Activated CD8-positive, alpha-beta memory T cell treated with anti-CD3 and anti-CD28 coated beads, Interleukin-2, amount 10 ng/mL, durations not matched to agents 7 days and 5 days (primary cell): ENCODE data around the gene FASN. TPM values are rescaled to one million over a fixed set of nuclear protein-coding genes. Genes with fewer than 3 reads are reported as not detected.

Experiments used
- ATAC-seq: fragments of 150-1000 bp; cut with Tn5 transposase; one replicate; pipeline ENCODE4 v1.10.0; 2021; ENCODE audit warnings: moderate library complexity
- CTCF ChIA-PET: fragments of 350-600 bp; sonication (Branson Sonifier 250); formaldehyde crosslinking; loops from one replicate; lab custom pipeline; 2021; ENCODE audit warnings: antibody characterized with exemption; lab: Charles Lee
- DNase-seq: peaks from one replicate; pipeline ENCODE4 v3.0.0-alpha.2; 2020
- H3K27ac Mint-ChIP-seq: one replicate; pipeline ENCODE4 v1.8.0; 2021; ENCODE audit warnings: mild to moderate bottlenecking, mixed read lengths
- H3K27me3 Mint-ChIP-seq: one replicate; pipeline ENCODE4 v1.8.0; 2021; ENCODE audit warnings: mixed read lengths
- H3K36me3 Mint-ChIP-seq: one replicate; pipeline ENCODE4 v1.8.0; 2021; ENCODE audit warnings: mild to moderate bottlenecking, mixed read lengths
- H3K4me1 Mint-ChIP-seq: one replicate; pipeline ENCODE4 v1.8.0; 2021; ENCODE audit warnings: mixed read lengths
- H3K4me3 Mint-ChIP-seq: one replicate; pipeline ENCODE4 v1.8.0; 2021; ENCODE audit warnings: mild to moderate bottlenecking, moderate library complexity, mixed read lengths
- H3K9me3 Mint-ChIP-seq: one replicate; pipeline ENCODE4 v1.8.0; 2022; ENCODE audit warnings: low read depth, mixed read lengths
- total RNA-seq, 2 experiments: library from RNA; stranded (reverse); gene quantifications; one replicate each; pipeline ENCODE4 v1.2.3, GENCODE V29; 2021

FASN gene
- total RNA-seq, 2 experiments from 2014 or later: 229 to 277 TPM

- CTCF ChIA-PET: interaction anchor here (0.8 to 2.3 kb wide), 9 partner anchors 10 to 167 kb away, joined by 3 to 14 read pairs (median 4); partner anchors contain the start of gene DCXR
- peak; percentile 81 for DNase-seq
- peak; percentile 89 for ATAC-seq
- Mint-ChIP-seq H3K27me3 (no peaks in the 10 kb centered on the region), H3K27ac (peak overlapping the region; percentile 85), H3K4me1 (peaks cover 31% of the 10 kb centered on the region), H3K9me3 (no peaks in the 10 kb centered on the region), H3K36me3 (peaks cover 1% of the 10 kb centered on the region), H3K4me3 (peak overlapping the region; percentile 61)
These were observed 28.7 kb upstream of the FASN start for GRCh38 chr17:82126556-82127314.

- Mint-ChIP-seq H3K27me3 (no peaks in the 10 kb centered on the region), H3K36me3 (peaks cover 1% of the 10 kb centered on the region), H3K27ac (no peak overlapping the region), H3K4me1 (peaks cover 31% of the 10 kb centered on the region), H3K4me3 (no peak overlapping the region), H3K9me3 (no peaks in the 10 kb centered on the region)
- no peak for ATAC-seq
- CTCF ChIA-PET: interaction anchor here (0.6 to 1.4 kb wide), 3 partner anchors 18 to 287 kb away, joined by 3 to 5 read pairs (median 4); no protein-coding TSS in a partner anchor
- DNase-seq: no peak
These were observed 26.1 kb upstream of the FASN start for GRCh38 chr17:82124101-82124500.

- Mint-ChIP-seq H3K27me3 (no peaks in the 10 kb centered on the region), H3K27ac (peak overlapping the region; percentile 12), H3K9me3 (no peaks in the 10 kb centered on the region), H3K36me3 (peaks cover 1% of the 10 kb centered on the region), H3K4me3 (no peak overlapping the region), H3K4me1 (peaks cover 20% of the 10 kb centered on the region)
- CTCF ChIA-PET: interaction anchor here (0.8 to 1.6 kb wide), 3 partner anchors 12 to 44 kb away, joined by 3 to 5 read pairs (median 4); no protein-coding TSS in a partner anchor
- DNase-seq (no peak), ATAC-seq (no peak)
These were observed 23.9 kb upstream of the FASN start for GRCh38 chr17:82121660-82122629.

- no peak overlapping the region for H3K27ac Mint-ChIP-seq
- H3K4me1 Mint-ChIP-seq: peaks cover 13% of the 10 kb centered on the region
- CTCF ChIA-PET: interaction anchor here (1.0 to 1.6 kb wide), 2 partner anchors 11 to 14 kb away, joined by 3 to 5 read pairs; no protein-coding TSS in a partner anchor
- H3K36me3 Mint-ChIP-seq: peaks cover 1% of the 10 kb centered on the region
- DNase-seq (no peak), ATAC-seq (no peak)
- H3K9me3 Mint-ChIP-seq: no peaks in the 10 kb centered on the region
- H3K27me3 Mint-ChIP-seq: no peaks in the 10 kb centered on the region
- no peak overlapping the region for H3K4me3 Mint-ChIP-seq
These were observed 23.2 kb upstream of the FASN start for GRCh38 chr17:82121246-82121645.

GRCh38 chr17:82120148-82120547 lies 22.1 kb upstream of the FASN start:
- CTCF ChIA-PET: interaction anchor here (0.6 kb wide), 1 partner anchor 132 kb away, joined by 3 read pairs; no protein-coding TSS in a partner anchor
- no peak overlapping the region for H3K27ac Mint-ChIP-seq

GRCh38 chr17:82118815-82119380 lies 20.9 kb upstream of the FASN start:
- Mint-ChIP-seq H3K4me1 (peaks cover 4% of the 10 kb centered on the region), H3K9me3 (no peaks in the 10 kb centered on the region), H3K36me3 (no peaks in the 10 kb centered on the region), H3K4me3 (no peak overlapping the region), H3K27me3 (no peaks in the 10 kb centered on the region), H3K27ac (no peak overlapping the region)
- CTCF ChIA-PET: no interaction called here
- no peak for DNase-seq
- ATAC-seq: no peak

More at GRCh38 chr17:82120148-82120547, 22.1 kb upstream of the FASN start:
- Mint-ChIP-seq H3K36me3 (no peaks in the 10 kb centered on the region), H3K4me1 (peaks cover 5% of the 10 kb centered on the region), H3K4me3 (no peak overlapping the region), H3K27me3 (no peaks in the 10 kb centered on the region), H3K9me3 (no peaks in the 10 kb centered on the region)
- no peak for ATAC-seq
- no peak for DNase-seq

GRCh38 chr17:82118168-82118814 lies 20.3 kb upstream of the FASN start:
- no peak for ATAC-seq
- H3K4me1 Mint-ChIP-seq: peaks cover 4% of the 10 kb centered on the region
- H3K27me3 Mint-ChIP-seq: no peaks in the 10 kb centered on the region
- no peak for DNase-seq
- CTCF ChIA-PET: interaction anchor here (1.4 kb wide), 1 partner anchor 36 kb away, joined by 3 read pairs; no protein-coding TSS in a partner anchor
- no peaks in the 10 kb centered on the region for H3K36me3 Mint-ChIP-seq
- H3K4me3 Mint-ChIP-seq: no peak overlapping the region
- H3K9me3 Mint-ChIP-seq: no peaks in the 10 kb centered on the region
- H3K27ac Mint-ChIP-seq: no peak overlapping the region

GRCh38 chr17:82117139-82118090 lies 19.4 kb upstream of the FASN start:
- CTCF ChIA-PET: interaction anchor here (0.9 to 1.4 kb wide), 4 partner anchors 9 to 87 kb away, joined by 3 to 4 read pairs (median 3); no protein-coding TSS in a partner anchor
- no peak overlapping the region for H3K27ac Mint-ChIP-seq
- no peaks in the 10 kb centered on the region for H3K9me3 Mint-ChIP-seq
- no peak overlapping the region for H3K4me3 Mint-ChIP-seq
- DNase-seq: no peak
- no peaks in the 10 kb centered on the region for H3K36me3 Mint-ChIP-seq
- peaks cover 4% of the 10 kb centered on the region for H3K4me1 Mint-ChIP-seq
- no peaks in the 10 kb centered on the region for H3K27me3 Mint-ChIP-seq
- no peak for ATAC-seq

GRCh38 chr17:82116246-82116645 lies 18.2 kb upstream of the FASN start:
- H3K9me3 Mint-ChIP-seq: no peaks in the 10 kb centered on the region

GRCh38 chr17:82114872-82115271 lies 16.8 kb upstream of the FASN start:
- H3K27ac Mint-ChIP-seq: no peak overlapping the region
- DNase-seq: no peak
- H3K4me1 Mint-ChIP-seq: peaks cover 6% of the 10 kb centered on the region
- no peaks in the 10 kb centered on the region for H3K27me3 Mint-ChIP-seq
- no peaks in the 10 kb centered on the region for H3K9me3 Mint-ChIP-seq
- H3K4me3 Mint-ChIP-seq: no peak overlapping the region
- CTCF ChIA-PET: no interaction called here
- H3K36me3 Mint-ChIP-seq: no peaks in the 10 kb centered on the region
- ATAC-seq: no peak

More at GRCh38 chr17:82116246-82116645, 18.2 kb upstream of the FASN start:
- ATAC-seq: no peak
- no peak for DNase-seq
- H3K4me1 Mint-ChIP-seq: no peaks in the 10 kb centered on the region
- H3K36me3 Mint-ChIP-seq: no peaks in the 10 kb centered on the region
- H3K27me3 Mint-ChIP-seq: no peaks in the 10 kb centered on the region
- no peak overlapping the region for H3K4me3 Mint-ChIP-seq
- H3K27ac Mint-ChIP-seq: no peak overlapping the region
- CTCF ChIA-PET: interaction anchor here (0.9 to 1.4 kb wide), 3 partner anchors 9 to 86 kb away, joined by 3 to 4 read pairs (median 3); no protein-coding TSS in a partner anchor

- CTCF ChIA-PET: interaction anchor here (1.4 kb wide), 1 partner anchor 16 kb away, joined by 3 read pairs; the partner anchor contains the start of gene FASN
- ATAC-seq (no peak), DNase-seq (no peak)
- no peaks in the 10 kb centered on the region for H3K36me3 Mint-ChIP-seq
- no peaks in the 10 kb centered on the region for H3K9me3 Mint-ChIP-seq
- H3K4me3 Mint-ChIP-seq: no peak overlapping the region
- no peak overlapping the region for H3K27ac Mint-ChIP-seq
- H3K27me3 Mint-ChIP-seq: no peaks in the 10 kb centered on the region
- peaks cover 7% of the 10 kb centered on the region for H3K4me1 Mint-ChIP-seq
These were observed 16.4 kb upstream of the FASN start for GRCh38 chr17:82114447-82114846.
